HepG2 (cell line): ENCODE results near the gene SPAG5. TPM values are rescaled to one million over a fixed set of nuclear protein-coding genes. Genes with fewer than 3 reads are reported as not detected.
A peak's percentile ranks its signal among the peaks of the same experiment; 100 is the strongest.

Source experiments
- CEBPZ ChIP-seq: IDR thresholded peaks from 2 replicates; pipeline ENCODE4 v1.6.1; 2012; ENCODE audit warnings: low read length, improper control_type of control experiment
- FOXP1 ChIP-seq, 2 experiments: fragments of 450-650 bp in 1 of 2; IDR thresholded peaks; 2 replicates each; pipeline ENCODE4 v1.6.1; 2017 to 2018; ENCODE audit warnings: antibody characterized with exemption in 1 of 2
- HNF1A ChIP-seq, 2 experiments: sonication (generic) in 1 of 2; formaldehyde crosslinking in 1 of 2; IDR thresholded peaks; 2 replicates each; pipeline versions ENCODE4 v1.4.0 to v1.6.1; 2016 to 2020; ENCODE audit warnings: borderline replicate concordance in 1 of 2, low read depth in 1 of 2, mild to moderate bottlenecking in 1 of 2, missing genetic modification reagents in 1 of 2
- MED8 ChIP-seq: sonication (generic); formaldehyde crosslinking; IDR thresholded peaks from 2 replicates; pipeline ENCODE4 v1.8.1; 2023; ENCODE audit warnings: mild to moderate bottlenecking, missing genetic modification reagents; ENCODE audit not compliant: insufficient replicate concordance
- MEIS2 ChIP-seq: sonication (generic); formaldehyde crosslinking; IDR thresholded peaks from 2 replicates; pipeline ENCODE4 v1.9.0; 2021; ENCODE audit warnings: mild to moderate bottlenecking, missing genetic modification reagents
- MIXL1 ChIP-seq: IDR thresholded peaks from 2 replicates; pipeline ENCODE4 v1.6.1; 2016
- SP140L ChIP-seq: sonication (generic); formaldehyde crosslinking; IDR thresholded peaks from 2 replicates; pipeline ENCODE4 v1.4.0; 2020; ENCODE audit warnings: missing genetic modification reagents, borderline replicate concordance
- THAP11 ChIP-seq: IDR thresholded peaks from 2 replicates; pipeline ENCODE4 v1.6.1; 2016; ENCODE audit warnings: missing biosample characterization, missing genetic modification reagents
- ZBTB37 ChIP-seq: sonication (generic); formaldehyde crosslinking; IDR thresholded peaks from 2 replicates; pipeline ENCODE4 v1.4.0; 2020; ENCODE audit warnings: mild to moderate bottlenecking, missing genetic modification reagents
- ZNF282 ChIP-seq: fragments of 450-650 bp; IDR thresholded peaks from 2 replicates; pipeline ENCODE4 v1.6.1; 2018; ENCODE audit not compliant: partially characterized antibody
- ZNF317 ChIP-seq: sonication (generic); formaldehyde crosslinking; IDR thresholded peaks from 2 replicates; pipeline ENCODE4 v1.5.0; 2020; ENCODE audit warnings: mild to moderate bottlenecking, missing genetic modification reagents
- ZNF431 ChIP-seq: sonication (generic); formaldehyde crosslinking; IDR thresholded peaks from 2 replicates; pipeline ENCODE4 v1.9.0; 2022; ENCODE audit warnings: missing genetic modification reagents, low read depth, mild to moderate bottlenecking, borderline replicate concordance
- ZNF451 ChIP-seq: sonication (generic); formaldehyde crosslinking; IDR thresholded peaks from 2 replicates; pipeline ENCODE4 v1.5.0; 2020; ENCODE audit warnings: mild to moderate bottlenecking, missing genetic modification reagents
- ZNF543 ChIP-seq: sonication (generic); formaldehyde crosslinking; IDR thresholded peaks from 2 replicates; pipeline ENCODE4 v1.4.0; 2020; ENCODE audit warnings: mild to moderate bottlenecking, missing genetic modification reagents
- ZNF615 ChIP-seq: sonication (generic); formaldehyde crosslinking; IDR thresholded peaks from 2 replicates; pipeline ENCODE4 v1.5.0; 2020; ENCODE audit warnings: mild to moderate bottlenecking, missing genetic modification reagents, borderline replicate concordance
- ZNF639 ChIP-seq: conservative IDR thresholded peaks from 2 replicates; pipeline ENCODE4 v1.6.1; 2018; ENCODE audit warnings: missing genetic modification reagents
- ZNF672 ChIP-seq: sonication (generic); formaldehyde crosslinking; IDR thresholded peaks from 2 replicates; pipeline ENCODE4 v1.8.1; 2022; ENCODE audit warnings: missing genetic modification reagents
- ZNF674 ChIP-seq: sonication (generic); formaldehyde crosslinking; IDR thresholded peaks from 2 replicates; pipeline ENCODE4 v1.5.0; 2020; ENCODE audit warnings: low read depth, mild to moderate bottlenecking, missing genetic modification reagents
- ZNF7 ChIP-seq: IDR thresholded peaks from 2 replicates; pipeline ENCODE4 v1.6.1; 2016; ENCODE audit warnings: missing biosample characterization, missing genetic modification reagents
- ZNF816 ChIP-seq: sonication (generic); formaldehyde crosslinking; IDR thresholded peaks from 2 replicates; pipeline ENCODE4 v1.8.0; 2022; ENCODE audit warnings: missing genetic modification reagents, mild to moderate bottlenecking, borderline replicate concordance
- polyA plus RNA-seq, 8 experiments: library from polyadenylated mRNA; depleted of rRNA in 3 of 8; stranded (reverse) in 7 of 8; unstranded in 1 of 8; fragments of >200 nt; fragmentation: Illumina TruSeq in 4 of 8; extraction: Trizol in 4 of 8; gene quantifications; 2 replicates each; pipeline versions ENCODE4 v1.2.1 to v1.2.3, GENCODE V29; 2011 to 2016; ENCODE audit warnings: low read depth in 4 of 8, missing spikeins in 1 of 8, mixed read lengths in 1 of 8; ENCODE audit not compliant: insufficient read depth in 1 of 8
- total RNA-seq, 5 experiments: library from RNA; depleted of rRNA; stranded (reverse); fragments of >200 nt; fragmentation: Illumina TruSeq; extraction: Trizol; gene quantifications; 2 replicates each; pipeline ENCODE4 v1.2.3, GENCODE V29; 2016; ENCODE audit warnings: low read depth in 1 of 5

The SPAG5 gene
- total and polyA plus RNA-seq, 2 of the 13 experiments (the other 11 are each of a cell fraction or from before 2014, with no cell fraction given), result 41.4 to 98.0 TPM

- TF ChIP-seq CEBPZ, result no peak
- no peak for TF ChIP-seq SP140L (CRISPR knock-in tag)
- no peak for TF ChIP-seq ZNF672 (CRISPR knock-in tag)
- 0 out of 2 replicates have a peak, but pooled peaks have one; percentile 35 for TF ChIP-seq THAP11
- TF ChIP-seq ZBTB37 (CRISPR knock-in tag), result no peak; the same call in 1 of the 2 replicates
- TF ChIP-seq MIXL1 (CRISPR knock-in tag), result no peak
- no peak; the same call in 1 of the 2 replicates for TF ChIP-seq MEIS2
- TF ChIP-seq ZNF431 (CRISPR knock-in tag), result no peak
- TF ChIP-seq ZNF543, result peak; percentile 31; the same call in 1 of the 2 replicates
- no peak for TF ChIP-seq FOXP1 (IDR thresholded peaks at IDR 0.05)
- TF ChIP-seq FOXP1 (CRISPR knock-in tag; IDR thresholded peaks at IDR 0.05), result no peak
- TF ChIP-seq HNF1A (IDR thresholded peaks at IDR 0.05; ENCODE audit: low read depth), result no peak
- no peak for TF ChIP-seq HNF1A (CRISPR knock-in tag; IDR thresholded peaks at IDR 0.05; ENCODE audit: borderline replicate concordance)
- peak; percentile 73; the same call in 1 of the 2 replicates for TF ChIP-seq ZNF816
- no peak for TF ChIP-seq ZNF674 (CRISPR knock-in tag)
- no peak; the same call in 1 of the 2 replicates for TF ChIP-seq ZNF639 (CRISPR knock-in tag)
- no peak for TF ChIP-seq ZNF451 (CRISPR knock-in tag)
- TF ChIP-seq MED8 (CRISPR knock-in tag), result peak; percentile 78
- no peak for TF ChIP-seq ZNF282
- TF ChIP-seq ZNF7 (CRISPR knock-in tag), result no peak
- TF ChIP-seq ZNF615 (CRISPR knock-in tag), result no peak
- peak; percentile 65; the same call in 1 of the 2 replicates for TF ChIP-seq ZNF317 (CRISPR knock-in tag)
Measured at GRCh38 chr17:28598799-28599310, at the start of gene SPAG5 (continued).
